ENCODE data around the gene TIMP1. TPM values are rescaled to one million over a fixed set of nuclear protein-coding genes. Genes with fewer than 3 reads are reported as not detected.

Gene TIMP1
- total and polyA plus RNA-seq, 2 of the 13 experiments (the other 11 are each of a cell fraction or from before 2014, with no cell fraction given), result 12.3 to 45.8 TPM

DNA sequence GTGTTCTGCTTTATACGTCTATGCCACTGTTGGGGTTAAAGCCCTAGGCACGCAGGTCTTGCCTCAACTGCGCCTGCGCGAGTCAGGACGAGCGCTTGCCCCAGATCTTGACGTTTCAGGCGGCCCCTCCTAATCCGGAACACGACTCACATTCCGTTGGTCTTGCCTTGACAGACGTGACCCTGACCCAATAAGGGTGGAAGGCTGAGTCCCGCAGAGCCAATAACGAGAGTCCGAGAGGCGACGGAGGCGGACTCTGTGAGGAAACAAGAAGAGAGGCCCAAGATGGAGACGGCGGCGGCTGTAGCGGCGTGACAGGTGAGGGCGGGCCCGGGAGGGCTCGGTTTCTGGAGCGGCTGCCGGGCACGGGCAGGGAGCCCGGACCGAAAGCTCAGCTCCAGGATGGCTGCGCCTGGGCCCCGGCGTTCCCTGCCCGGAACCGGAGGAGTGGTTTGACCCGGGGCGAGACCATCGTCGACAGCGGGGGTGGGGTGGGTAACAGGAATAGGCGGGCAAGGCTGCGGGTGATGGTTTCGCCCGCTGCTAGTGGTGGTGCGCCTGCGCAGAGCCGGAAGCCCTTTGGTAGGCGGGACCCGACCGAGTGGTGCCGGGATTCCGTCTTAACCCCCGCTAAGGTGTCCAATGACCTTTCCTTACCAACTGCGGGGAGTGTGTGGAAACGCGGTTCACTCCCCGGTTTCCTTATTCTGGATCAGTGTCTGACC lies 21.1 kb upstream of the TIMP1 start, which contains the start of gene ARAF (continued):
- no peak for TF ChIP-seq ZNF260 (CRISPR knock-in tag; IDR thresholded peaks at IDR 0.05; ENCODE audit: borderline replicate concordance, low read depth)
- no peak for TF ChIP-seq EHMT2 (IDR thresholded peaks at IDR 0.05; ENCODE audit: borderline replicate concordance, low read depth, low read length)
- 0 out of 2 replicates have a peak, but pooled peaks have one; percentile 46 for TF ChIP-seq SALL2 (CRISPR knock-in tag; IDR thresholded peaks at IDR 0.05)
- peak; percentile 16; the same call in 1 of the 2 replicates for TF ChIP-seq MED1 (CRISPR knock-in tag; IDR thresholded peaks at IDR 0.05)
- no peak for TF ChIP-seq ZNF792 (CRISPR knock-in tag; IDR thresholded peaks at IDR 0.05)
- TF ChIP-seq, protein P1, sequence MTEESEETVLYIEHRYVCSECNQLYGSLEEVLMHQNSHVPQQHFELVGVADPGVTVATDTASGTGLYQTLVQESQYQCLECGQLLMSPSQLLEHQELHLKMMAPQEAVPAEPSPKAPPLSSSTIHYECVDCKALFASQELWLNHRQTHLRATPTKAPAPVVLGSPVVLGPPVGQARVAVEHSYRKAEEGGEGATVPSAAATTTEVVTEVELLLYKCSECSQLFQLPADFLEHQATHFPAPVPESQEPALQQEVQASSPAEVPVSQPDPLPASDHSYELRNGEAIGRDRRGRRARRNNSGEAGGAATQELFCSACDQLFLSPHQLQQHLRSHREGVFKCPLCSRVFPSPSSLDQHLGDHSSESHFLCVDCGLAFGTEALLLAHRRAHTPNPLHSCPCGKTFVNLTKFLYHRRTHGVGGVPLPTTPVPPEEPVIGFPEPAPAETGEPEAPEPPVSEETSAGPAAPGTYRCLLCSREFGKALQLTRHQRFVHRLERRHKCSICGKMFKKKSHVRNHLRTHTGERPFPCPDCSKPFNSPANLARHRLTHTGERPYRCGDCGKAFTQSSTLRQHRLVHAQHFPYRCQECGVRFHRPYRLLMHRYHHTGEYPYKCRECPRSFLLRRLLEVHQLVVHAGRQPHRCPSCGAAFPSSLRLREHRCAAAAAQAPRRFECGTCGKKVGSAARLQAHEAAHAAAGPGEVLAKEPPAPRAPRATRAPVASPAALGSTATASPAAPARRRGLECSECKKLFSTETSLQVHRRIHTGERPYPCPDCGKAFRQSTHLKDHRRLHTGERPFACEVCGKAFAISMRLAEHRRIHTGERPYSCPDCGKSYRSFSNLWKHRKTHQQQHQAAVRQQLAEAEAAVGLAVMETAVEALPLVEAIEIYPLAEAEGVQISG (CRISPR knock-in tag; IDR thresholded peaks at IDR 0.05), result 0 out of 2 replicates have a peak, but pooled peaks have one; percentile 54
- peak; percentile 75 for TF ChIP-seq CREB1 (IDR thresholded peaks at IDR 0.05)
- TF ChIP-seq CREB1 (CRISPR knock-in tag; IDR thresholded peaks at IDR 0.05), result peak; percentile 88

DNA sequence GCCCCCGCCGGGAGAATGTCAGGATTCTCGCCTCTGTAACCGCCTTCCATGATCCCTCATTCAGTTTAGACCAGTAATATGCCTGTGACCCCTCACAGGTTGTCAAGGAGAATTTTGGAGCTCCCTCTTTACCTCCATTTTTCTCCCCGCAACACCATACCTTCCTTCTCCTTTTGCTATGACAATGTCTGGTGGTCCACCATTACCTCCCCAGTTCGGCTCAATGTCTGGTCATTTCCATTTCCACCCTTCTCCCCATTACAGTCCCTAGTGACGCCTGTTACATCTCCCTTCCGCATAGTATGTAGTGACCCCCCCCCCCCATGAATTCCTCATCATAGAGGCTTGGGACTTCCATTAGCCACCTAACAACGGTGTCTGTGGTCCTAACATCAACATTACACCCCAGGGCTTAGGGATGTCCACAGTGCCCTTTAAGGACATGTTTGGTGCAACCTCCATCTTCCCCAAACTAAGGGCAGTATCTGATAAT lies 20.5 kb upstream of the TIMP1 start:
- in situ Hi-C loops (cut with HindIII; ENCODE audit: extremely low pct_ligation_motif_present, low pct_unique_long_range_greater_than_20kb) (loop anchor here (5.0 kb wide), 1 partner anchor 81 kb away; no protein-coding TSS in a partner anchor), intact Hi-C loops (cut with micrococcal nuclease; ENCODE audit: unreplicated experiment) (no loop called here)
- Histone ChIP-seq H3K9me3 (ENCODE audit: low read length) (no peaks in the 10 kb centered on the region), H3K9ac (ENCODE audit: insufficient read depth, low read depth, low read length) (peak overlapping the region; percentile 78), H2AFZ (ENCODE audit: low read length) (no peak overlapping the region), H4K20me1 (ENCODE audit: insufficient read depth, low read length) (peaks cover 4% of the 10 kb centered on the region; the same call in 1 of the 2 replicates), H3K79me2 (ENCODE audit: insufficient read depth, low read length) (peaks cover 6% of the 10 kb centered on the region), H3K27me3 (ENCODE audit: control insufficient read depth in 1 of 2, insufficient read depth in 2 of 2, low read length in 2 of 2) (no peaks in the 10 kb centered on the region), H3K36me3 (replicated peaks in 1 of 2; ENCODE audit: control insufficient read depth in 1 of 2, insufficient read depth in 2 of 2, low read length in 2 of 2) (peaks cover 0 to 21% of the 10 kb centered on the region in 2 experiments; a peak in 3 of 5 replicates), H3K4me3 (replicated peaks in 1 of 3; ENCODE audit: insufficient read depth in 1 of 3, low read depth in 2 of 3, low read length in 3 of 3) (peak overlapping the region; percentile 60 to 77 (median 77)), H3K27ac (ENCODE audit: extremely low read length, insufficient read depth, low read length) (peak overlapping the region; percentile 86), H3K4me1 (ENCODE audit: insufficient read depth, low read length) (peaks cover 8% of the 10 kb centered on the region; the same call in 1 of the 2 replicates), H3K4me2 (ENCODE audit: low read depth, low read length) (peak overlapping the region; percentile 74)
- FAIRE-seq, result no peak
- ATAC-seq, result no peak; the same call in 2 of the 3 replicates
- WGBS (ENCODE audit: low lambda C conversion rate), result 9% methylated on average over 5 of the region's 9 CpGs
- no peak for DNase-seq (ENCODE audit: low spot score)
- TF ChIP-seq ZNF263 (CRISPR knock-in tag; IDR thresholded peaks at IDR 0.05) (no peak), ZNF20 (CRISPR knock-in tag; IDR thresholded peaks at IDR 0.05) (no peak), ZNF3 (CRISPR knock-in tag; IDR thresholded peaks at IDR 0.05) (no peak), ZNF724P (CRISPR knock-in tag; IDR thresholded peaks at IDR 0.05; ENCODE audit: borderline replicate concordance) (no peak)
- POLR2A ChIA-PET, result no interaction called here
- no TSS peak for BruUV-seq (replicated peaks)
- CTCF ChIA-PET (ENCODE audit: low intra/inter-chr PET ratio, low total read pairs), result no interaction called here

Measured in HepG2 (cell line).